GM12878 (cell line): ENCODE measurements around the gene AKAP1. TPM values are rescaled to one million over a fixed set of nuclear protein-coding genes. Genes with fewer than 3 reads are reported as not detected.
"Not testable (repeated sequence)": the region's sequence is repeated elsewhere in the genome, so short reads cannot be mapped to it uniquely, and the experiment has no call there.

Experiments
- ATAC-seq: fragments of 200-7000 bp; cut with Tn5 transposase; 3 replicates; pipeline ENCODE4 v1.9.1; 2020; ENCODE audit warnings: mild to moderate bottlenecking, moderate library complexity
- BruUV-seq: library from RNA; stranded (reverse); fragments of 400-500 nt; replicated peaks from 2 replicates; lab custom pipeline; 2021; lab: Mats Ljungman, UMichigan
- CTCF ChIA-PET: fragments of 300-600 bp; sonication (Branson Sonifier 250); formaldehyde crosslinking; extraction: SDS; loops from one replicate; lab custom pipeline; 2021; ENCODE audit warnings: inconsistent platforms; lab: Yijun Ruan, JAX
- POLR2A ChIA-PET: fragments of 350-600 bp; formaldehyde crosslinking; extraction: SDS; loops from one replicate; lab custom pipeline; 2021; ENCODE audit warnings: inconsistent platforms; lab: Charles Lee
- RAD21 ChIA-PET: fragments of 300-600 bp; sonication (Branson Sonifier 250); formaldehyde crosslinking; loops from one replicate; lab custom pipeline; 2023; ENCODE audit warnings: antibody characterized with exemption; ENCODE audit not compliant: unreplicated experiment; lab: Charles Lee
- SMC1A ChIA-PET: fragments of 300-600 bp; sonication (Branson Sonifier 250); formaldehyde crosslinking; loops from one replicate; lab custom pipeline; 2023; ENCODE audit not compliant: unreplicated experiment, uncharacterized antibody; lab: Charles Lee
- DNase-seq: peaks from one replicate; pipeline ENCODE4 v3.0.0-alpha.2; 2011; ENCODE audit warnings: low read depth, low spot score
- FAIRE-seq: peaks from 3 replicates; lab custom pipeline; 2011; peaks lifted over from hg19 to GRCh38; lab: Jason Lieb, UNC
- H2AFZ ChIP-seq: 2 replicates; pipeline ENCODE4 v1.6.0; 2011; ENCODE audit warnings: low read depth, low read length, control low read depth; ENCODE audit not compliant: control insufficient read depth
- H3K27ac ChIP-seq: 2 replicates; pipeline ENCODE4 v1.5.1; 2011; ENCODE audit warnings: control low read depth; ENCODE audit not compliant: control insufficient read depth, insufficient read depth
- H3K27me3 ChIP-seq, 2 experiments: replicated peaks in 1 of 2; 2 replicates each; pipeline versions ENCODE4 v1.6.0 to v1.6.1; 2011; ENCODE audit warnings: low read length in 1 of 2; ENCODE audit not compliant: control insufficient read depth in 2 of 2, insufficient read depth in 2 of 2
- H3K36me3 ChIP-seq, 2 experiments: 2 replicates each; pipeline ENCODE4 v1.5.1; 2011; ENCODE audit warnings: low read length in 1 of 2; ENCODE audit not compliant: control insufficient read depth in 2 of 2, insufficient read depth in 2 of 2
- H3K4me1 ChIP-seq: 2 replicates; pipeline ENCODE4 v1.6.1; 2011; ENCODE audit warnings: mild to moderate bottlenecking, low read length, moderate library complexity, mixed read lengths; ENCODE audit not compliant: control insufficient read depth, insufficient read depth
- H3K4me2 ChIP-seq: 2 replicates; pipeline ENCODE4 v1.6.0; 2011; ENCODE audit warnings: control low read depth; ENCODE audit not compliant: control insufficient read depth, insufficient read depth
- H3K4me3 ChIP-seq: fragments of 200-600 bp; sonication (generic); 2 replicates; pipeline ENCODE4 v1.5.1; 2016
- H3K79me2 ChIP-seq: 2 replicates; pipeline ENCODE4 v1.6.0; 2011; ENCODE audit warnings: low read length; ENCODE audit not compliant: control insufficient read depth, insufficient read depth
- H3K9ac ChIP-seq: 2 replicates; pipeline ENCODE4 v1.8.0; 2011; ENCODE audit warnings: low read length, control low read depth, mixed read lengths; ENCODE audit not compliant: control insufficient read depth, insufficient read depth
- H3K9me3 ChIP-seq: replicated peaks from 3 replicates; pipeline ENCODE4 v1.5.1; 2011; ENCODE audit warnings: mild to moderate bottlenecking, low read length; ENCODE audit not compliant: control insufficient read depth, insufficient read depth
- H4K20me1 ChIP-seq: 2 replicates; pipeline ENCODE4 v1.6.0; 2011; ENCODE audit not compliant: control insufficient read depth, insufficient read depth
- BCL3 ChIP-seq: IDR thresholded peaks from 2 replicates; pipeline ENCODE4 v1.6.1; 2011; ENCODE audit warnings: borderline replicate concordance, low read depth, mild to moderate bottlenecking, moderate library complexity, low read length; ENCODE audit not compliant: insufficient read depth, poor library complexity, severe bottlenecking
- BCLAF1 ChIP-seq: fragments of 450-650 bp; IDR thresholded peaks from 2 replicates; pipeline ENCODE4 v1.6.1; 2017; ENCODE audit warnings: antibody characterized with exemption, mild to moderate bottlenecking, moderate library complexity
- CBX3 ChIP-seq: fragments of 200-600 bp; sonication (generic); IDR thresholded peaks from 2 replicates; pipeline ENCODE4 v1.6.1; 2016; ENCODE audit warnings: low read depth, borderline replicate concordance
- CBX5 ChIP-seq: sonication (generic); IDR thresholded peaks from 2 replicates; pipeline ENCODE4 v1.6.1; 2016; ENCODE audit warnings: low read depth, moderate library complexity, mild to moderate bottlenecking, inconsistent platforms
- CEBPB ChIP-seq, 2 experiments: fragments of 150-350 bp in 1 of 2; IDR thresholded peaks; 2 replicates each; pipeline ENCODE4 v1.6.1; 2012 to 2014; ENCODE audit warnings: low read depth in 2 of 2, low read length in 2 of 2, borderline replicate concordance in 1 of 2, inconsistent platforms in 1 of 2
- CREB1 ChIP-seq: IDR thresholded peaks from 2 replicates; pipeline ENCODE4 v1.6.1; 2012; ENCODE audit warnings: low read depth, mild to moderate bottlenecking, inconsistent platforms
- IKZF2 ChIP-seq, 2 experiments: fragments of 450-650 bp; IDR thresholded peaks; 2 replicates each; pipeline ENCODE4 v1.6.1; 2017; ENCODE audit warnings: mild to moderate bottlenecking in 2 of 2, moderate library complexity in 2 of 2
- KDM1A ChIP-seq: fragments of 200-600 bp; sonication (generic); IDR thresholded peaks from 2 replicates; pipeline ENCODE4 v1.6.1; 2016; ENCODE audit warnings: borderline replicate concordance
- MYC ChIP-seq: IDR thresholded peaks from 2 replicates; pipeline ENCODE4 v1.6.1; 2011; ENCODE audit warnings: mild to moderate bottlenecking, low read length, moderate library complexity, inconsistent platforms; ENCODE audit not compliant: insufficient read depth, insufficient replicate concordance, insufficient read length, severe bottlenecking
- NFYB ChIP-seq: IDR thresholded peaks from 2 replicates; pipeline ENCODE4 v1.6.1; 2011; ENCODE audit warnings: low read depth, mild to moderate bottlenecking, low read length, improper control_type of control experiment, moderate library complexity; ENCODE audit not compliant: insufficient read depth
- PAX5 ChIP-seq: IDR thresholded peaks from 2 replicates; pipeline ENCODE4 v1.6.1; 2011; ENCODE audit warnings: low read depth, low read length, borderline replicate concordance
- POLR2AphosphoS2 ChIP-seq: IDR thresholded peaks from 2 replicates; pipeline ENCODE4 v1.6.1; 2011; ENCODE audit warnings: low read depth, mild to moderate bottlenecking, low read length, improper control_type of control experiment, moderate library complexity
- RUNX3 ChIP-seq: IDR thresholded peaks from 2 replicates; pipeline ENCODE4 v1.6.1; 2012; ENCODE audit warnings: low read length, inconsistent platforms
- SMAD5 ChIP-seq: IDR thresholded peaks from 2 replicates; pipeline ENCODE4 v1.6.1; 2016; ENCODE audit warnings: antibody characterized with exemption, low read depth
- SPI1 ChIP-seq: IDR thresholded peaks from 2 replicates; pipeline ENCODE4 v1.6.1; 2011; ENCODE audit warnings: low read depth, mild to moderate bottlenecking, low read length, moderate library complexity, borderline replicate concordance; ENCODE audit not compliant: insufficient read depth
- SUPT20H ChIP-seq: IDR thresholded peaks from 2 replicates; pipeline ENCODE4 v1.6.1; 2011; ENCODE audit warnings: low read depth, mild to moderate bottlenecking, low read length, moderate library complexity, borderline replicate concordance; ENCODE audit not compliant: control insufficient read depth
- TCF7 ChIP-seq: IDR thresholded peaks from 2 replicates; pipeline ENCODE4 v1.6.1; 2014; ENCODE audit warnings: antibody characterized with exemption, borderline replicate concordance
- whole genome bisulfite sequencing: methylation state at CpG from one replicate; pipeline ENCODE4 v1.1.6; 2016; ENCODE audit warnings: low lambda C conversion rate; ENCODE audit not compliant: insufficient replicate concordance, insufficient coverage; ENCODE audit errors: missing lambda C conversion rate; 5-methylcytosine and 5-hydroxymethylcytosine counted together
- in situ Hi-C: fragments of 300-500 bp; cut with MboI; formaldehyde crosslinking; loops from 9 replicates; pipeline ENCODE4 v1.14.3; 2018; ENCODE audit warnings: mixed read lengths
- intact Hi-C: fragments of 100-400 bp; cut with micrococcal nuclease; formaldehyde crosslinking; loops from one replicate; pipeline ENCODE4 v1.14.2; 2022; ENCODE audit not compliant: unreplicated experiment
- polyA plus RNA-seq, 11 experiments: library from polyadenylated mRNA; depleted of rRNA in 4 of 11; unstranded in 6 of 11; stranded (reverse) in 5 of 11; fragments of >200 nt; fragmentation: Nextera tagmentation in 4 of 11; fragmentation: Illumina TruSeq in 1 of 11; extraction: Ambion mirVana in 4 of 11; extraction: Trizol in 1 of 11; gene quantifications; 1 replicate in 1 of 11; 2 replicates in 10 of 11; pipeline versions ENCODE4 v1.2.1 to v1.2.3, GENCODE V29; 2011 to 2016; ENCODE audit warnings: inconsistent platforms in 2 of 11, missing spikeins in 2 of 11, low read depth in 1 of 11
- total RNA-seq, 4 experiments: library from RNA; depleted of rRNA in 3 of 4; stranded (reverse); fragments of >200 nt in 3 of 4; fragmentation: Illumina TruSeq in 1 of 4; extraction: Trizol in 1 of 4; gene quantifications; 2 replicates each; pipeline versions ENCODE4 v1.2.1 to v1.2.3, GENCODE V29; 2013 to 2021

AKAP1 gene
- total and polyA plus RNA-seq, 10 of the 15 experiments (the other 5 are each of a cell fraction or from before 2014, with no cell fraction given) = 11.9 to 50.5 (median 38.1) TPM

DNA sequence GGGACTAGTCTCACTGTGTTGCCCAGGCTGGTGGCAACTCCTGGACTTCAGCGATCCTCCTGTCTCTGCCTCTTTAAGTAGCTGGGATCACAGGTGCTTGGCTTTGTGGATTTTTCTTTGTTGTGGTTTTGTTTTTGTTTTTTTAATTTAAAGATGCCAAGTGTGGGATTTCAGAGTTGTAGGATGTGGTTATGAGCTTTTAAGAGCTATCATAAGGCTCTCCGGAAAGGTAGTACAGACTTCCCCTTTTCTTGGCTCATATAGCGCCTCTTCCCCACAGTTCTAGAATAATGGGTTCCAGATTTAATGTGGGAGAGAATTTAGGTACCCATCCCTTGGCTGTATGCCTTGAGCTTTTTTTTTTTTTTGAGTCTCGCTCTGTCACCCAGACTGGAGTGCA, 17.1 kb downstream of the AKAP1 start (continued):
- no peak for TF ChIP-seq CEBPB (IDR thresholded peaks at IDR 0.05; ENCODE audit: borderline replicate concordance in 1 of 2, low read depth in 2 of 2, low read length in 2 of 2)
- TF ChIP-seq POLR2AphosphoS2 = no peak
- TF ChIP-seq CBX5 = no peak
- peak; percentile 42; the same call in 1 of the 2 replicates for TF ChIP-seq TCF7
- TF ChIP-seq PAX5 = no peak
- TF ChIP-seq SMAD5 = no peak
- TF ChIP-seq CBX3 = no peak
- TF ChIP-seq MYC = no peak
- peak; percentile 57 for TF ChIP-seq RUNX3
- no peak for TF ChIP-seq BCLAF1
- TF ChIP-seq KDM1A = no peak
- peak; percentile 88 for TF ChIP-seq SPI1
- TF ChIP-seq NFYB = no peak
- no peak for TF ChIP-seq SUPT20H
- TF ChIP-seq IKZF2 (IDR thresholded peaks at IDR 0.05) = peak; percentile 39 to 43; a peak in 2 of 4 replicates
- no peak for TF ChIP-seq BCL3
- no peak for TF ChIP-seq CREB1

- H3K27me3 ChIP-seq, H3K4me2 ChIP-seq, H3K36me3 ChIP-seq, H3K27ac ChIP-seq, H3K4me3 ChIP-seq, DNase-seq, H4K20me1 ChIP-seq, BruUV-seq, RAD21 ChIA-PET, FAIRE-seq, H2AFZ ChIP-seq, ATAC-seq, intact Hi-C loops, H3K9me3 ChIP-seq, in situ Hi-C loops, H3K9ac ChIP-seq: not testable (repeated sequence)
- ChIA-PET SMC1A (interaction anchor here (0.6 kb wide), 1 partner anchor 645 kb away, joined by 3 read pairs; no protein-coding TSS in a partner anchor), CTCF (interaction anchor here (0.6 to 1.5 kb wide), 3 partner anchors 14 to 239 kb away, joined by 4 to 5 read pairs (median 4); no protein-coding TSS in a partner anchor), POLR2A (interaction anchor here (0.5 to 1.0 kb wide), 3 partner anchors 12 to 136 kb away, joined by 3 to 4 read pairs (median 3); no protein-coding TSS in a partner anchor)
- WGBS = 90% methylated on average over 12 of the region's 12 CpGs
- H3K79me2 ChIP-seq = peaks cover 32% of the 10 kb centered on the region
- H3K4me1 ChIP-seq = peaks cover 29% of the 10 kb centered on the region
Measured at GRCh38 chr17:57102660-57103059, 17.6 kb downstream of the AKAP1 start.
